HEK293 (cell line): ENCODE data around the gene GNPTAB.

Experiments used
- CTCF ChIA-PET: fragments of 350-600 bp; formaldehyde crosslinking; extraction: SDS; loops from one replicate; lab custom pipeline; 2021; ENCODE audit warnings: antibody characterized with exemption; lab: Yijun Ruan, JAX
- POLR2A ChIA-PET: fragments of 300-600 bp; formaldehyde crosslinking; extraction: SDS; loops from one replicate; lab custom pipeline; 2020; ENCODE audit warnings: antibody characterized with exemption, inconsistent platforms; lab: Yijun Ruan, JAX
- H3K27ac ChIP-seq: fragments of 200-500 bp; sonication (Bioruptor generic); 2 replicates; pipeline ENCODE4 v1.5.1; 2014; ENCODE audit warnings: low read depth, low read length, control low read depth, inconsistent platforms; ENCODE audit errors: extremely low read depth
- H3K36me3 ChIP-seq, 2 experiments: fragments of 200-500 bp in 1 of 2; sonication (Bioruptor generic) in 1 of 2; 1 replicate in 1 of 2; 2 replicates in 1 of 2; pipeline ENCODE4 v1.5.1; 2014 to 2017; ENCODE audit warnings: inconsistent platforms in 2 of 2, low read length in 2 of 2; ENCODE audit not compliant: control insufficient read depth in 2 of 2, insufficient read depth in 1 of 2
- H3K4me1 ChIP-seq: fragments of 200-500 bp; sonication (Bioruptor generic); 2 replicates; pipeline ENCODE4 v1.5.1; 2014; ENCODE audit warnings: mild to moderate bottlenecking, low read length, inconsistent platforms; ENCODE audit not compliant: control insufficient read depth, insufficient read depth
- H3K4me3 ChIP-seq: 2 replicates; pipeline ENCODE4 v1.5.1; 2011; ENCODE audit warnings: low read depth, mild to moderate bottlenecking, control low read depth, low read length, moderate library complexity
- H3K9me3 ChIP-seq: fragments of 200-500 bp; sonication (Bioruptor generic); 2 replicates; pipeline ENCODE4 v1.5.1; 2014; ENCODE audit warnings: low read depth, low read length, inconsistent platforms; ENCODE audit not compliant: control insufficient read depth, insufficient read depth
- BCL6B ChIP-seq: fragments of 450-650 bp; formaldehyde crosslinking; IDR thresholded peaks from 2 replicates; pipeline ENCODE4 v1.5.1; 2017; ENCODE audit warnings: missing biosample characterization, missing genetic modification characterization
- EGR2 ChIP-seq: fragments of 450-650 bp; formaldehyde crosslinking; IDR thresholded peaks from 2 replicates; pipeline ENCODE4 v1.5.1; 2016; ENCODE audit warnings: low read depth, missing biosample characterization, missing genetic modification characterization
- ELK4 ChIP-seq: IDR thresholded peaks from 2 replicates; pipeline ENCODE4 v1.6.1; 2011; ENCODE audit warnings: mild to moderate bottlenecking, low read depth, low read length, borderline replicate concordance
- HOXC10 ChIP-seq: sonication (generic); formaldehyde crosslinking; IDR thresholded peaks from 2 replicates; pipeline ENCODE4 v1.8.1; 2023; ENCODE audit warnings: mild to moderate bottlenecking, missing genetic modification reagents
- HOXD13 ChIP-seq: sonication (generic); formaldehyde crosslinking; IDR thresholded peaks from 2 replicates; pipeline ENCODE4 v1.8.0; 2022; ENCODE audit warnings: missing genetic modification reagents, borderline replicate concordance
- ZBTB20 ChIP-seq: fragments of 450-650 bp; formaldehyde crosslinking; IDR thresholded peaks from 2 replicates; pipeline ENCODE4 v1.5.1; 2016; ENCODE audit warnings: missing biosample characterization, missing genetic modification characterization
- ZFP37 ChIP-seq: fragments of 450-650 bp; formaldehyde crosslinking; IDR thresholded peaks from 2 replicates; pipeline ENCODE4 v1.5.1; 2016; ENCODE audit warnings: missing biosample characterization, missing genetic modification characterization
- ZNF112 ChIP-seq: fragments of 450-650 bp; formaldehyde crosslinking; IDR thresholded peaks from 2 replicates; pipeline ENCODE4 v1.5.0; 2017; ENCODE audit warnings: missing biosample characterization, missing genetic modification characterization
- ZNF146 ChIP-seq: fragments of 450-650 bp; formaldehyde crosslinking; IDR thresholded peaks from 2 replicates; pipeline ENCODE4 v1.5.1; 2016; ENCODE audit warnings: missing biosample characterization, missing genetic modification characterization
- ZNF155 ChIP-seq: fragments of 450-650 bp; formaldehyde crosslinking; IDR thresholded peaks from 2 replicates; pipeline ENCODE4 v1.5.1; 2016; ENCODE audit warnings: missing biosample characterization, missing genetic modification characterization
- ZNF211 ChIP-seq: fragments of 450-650 bp; formaldehyde crosslinking; IDR thresholded peaks from 2 replicates; pipeline ENCODE4 v1.5.1; 2016; ENCODE audit warnings: low read depth, missing biosample characterization, missing genetic modification characterization
- ZNF23 ChIP-seq: fragments of 450-650 bp; formaldehyde crosslinking; IDR thresholded peaks from 2 replicates; pipeline ENCODE4 v1.5.1; 2016; ENCODE audit warnings: missing biosample characterization, missing genetic modification characterization, borderline replicate concordance
- ZNF311 ChIP-seq: fragments of 450-650 bp; formaldehyde crosslinking; IDR thresholded peaks from 2 replicates; pipeline ENCODE4 v1.5.1; 2017; ENCODE audit warnings: missing biosample characterization, missing genetic modification characterization, borderline replicate concordance
- ZNF354C ChIP-seq: fragments of 450-650 bp; formaldehyde crosslinking; IDR thresholded peaks from 2 replicates; pipeline ENCODE4 v1.5.1; 2016; ENCODE audit warnings: missing biosample characterization, missing genetic modification characterization, low read depth, borderline replicate concordance
- ZNF404 ChIP-seq: fragments of 450-650 bp; formaldehyde crosslinking; IDR thresholded peaks from 2 replicates; pipeline ENCODE4 v1.5.1; 2017; ENCODE audit warnings: missing biosample characterization, missing genetic modification characterization
- ZNF416 ChIP-seq: fragments of 450-650 bp; formaldehyde crosslinking; IDR thresholded peaks from 2 replicates; pipeline ENCODE4 v1.5.1; 2016; ENCODE audit warnings: missing biosample characterization, missing genetic modification characterization
- ZNF513 ChIP-seq: fragments of 450-650 bp; IDR thresholded peaks from 2 replicates; pipeline ENCODE4 v1.5.1; 2018; ENCODE audit warnings: missing biosample characterization, missing genetic modification characterization
- ZNF629 ChIP-seq: fragments of 450-650 bp; formaldehyde crosslinking; IDR thresholded peaks from 2 replicates; pipeline ENCODE4 v1.5.1; 2017; ENCODE audit warnings: missing biosample characterization, missing genetic modification characterization
- ZNF639 ChIP-seq: fragments of 450-650 bp; formaldehyde crosslinking; IDR thresholded peaks from 2 replicates; pipeline ENCODE4 v1.5.1; 2016; ENCODE audit warnings: missing biosample characterization, missing genetic modification characterization
- ZNF692 ChIP-seq: fragments of 450-650 bp; formaldehyde crosslinking; IDR thresholded peaks from 2 replicates; pipeline ENCODE4 v1.5.1; 2016; ENCODE audit warnings: missing biosample characterization, missing genetic modification characterization
- ZNF704 ChIP-seq: fragments of 450-650 bp; formaldehyde crosslinking; IDR thresholded peaks from 2 replicates; pipeline ENCODE4 v1.5.1; 2016; ENCODE audit warnings: missing biosample characterization, missing genetic modification characterization
- ZNF777 ChIP-seq: fragments of 450-650 bp; formaldehyde crosslinking; IDR thresholded peaks from 2 replicates; pipeline ENCODE4 v1.5.1; 2017; ENCODE audit warnings: missing biosample characterization, missing genetic modification characterization, borderline replicate concordance
- ZNF792 ChIP-seq: fragments of 450-650 bp; formaldehyde crosslinking; IDR thresholded peaks from 2 replicates; pipeline ENCODE4 v1.5.1; 2016; ENCODE audit warnings: missing biosample characterization, missing genetic modification characterization
- TF ChIP-seq, protein P1 (sequence below): fragments of 450-650 bp; formaldehyde crosslinking; optimal IDR thresholded peaks from 2 replicates; pipeline ENCODE3; 2016; ENCODE audit warnings: missing biosample characterization, mild to moderate bottlenecking, missing genetic modification characterization

GNPTAB gene

GRCh38 chr12:101795013-101795412 is 35.7 kb downstream of the GNPTAB start:
- ChIA-PET CTCF (interaction anchor here (1.1 kb wide), 1 partner anchor 35 kb away, joined by 3 read pairs; no protein-coding TSS in a partner anchor), POLR2A (no interaction called here)
- Histone ChIP-seq H3K27ac (no peak overlapping the region), H3K4me1 (no peaks in the 10 kb centered on the region), H3K36me3 (no peaks in the 10 kb centered on the region; a peak in 1 of 3 replicates), H3K4me3 (no peak overlapping the region), H3K9me3 (no peaks in the 10 kb centered on the region)
- TF ChIP-seq ZNF792 (tag by site-specific recombination) (no peak), ZNF639 (tag by site-specific recombination) (no peak), BCL6B (tag by site-specific recombination) (no peak), ZNF404 (tag by site-specific recombination) (no peak), ZNF777 (no peak), ZNF692 (tag by site-specific recombination) (no peak)

GRCh38 chr12:101794574-101794973 is 36.2 kb downstream of the GNPTAB start:
- no peaks in the 10 kb centered on the region for H3K9me3 ChIP-seq
- H3K36me3 ChIP-seq: peaks cover 0 to 3% of the 10 kb centered on the region in 2 experiments; a peak in 2 of 3 replicates
- H3K4me1 ChIP-seq: no peaks in the 10 kb centered on the region
- TF ChIP-seq ZNF354C (no peak), ZNF23 (tag by site-specific recombination) (no peak), ZNF211 (tag by site-specific recombination) (no peak), HOXC10 (no peak), ZNF311 (tag by site-specific recombination) (no peak), HOXD13 (no peak), ZNF155 (tag by site-specific recombination) (no peak), ELK4 (no peak), ZBTB20 (tag by site-specific recombination) (no peak), ZNF704 (tag by site-specific recombination) (no peak), ZNF112 (tag by site-specific recombination) (no peak), ZFP37 (tag by site-specific recombination) (no peak), ZNF416 (tag by site-specific recombination) (no peak), ZNF513 (tag by site-specific recombination) (no peak), EGR2 (tag by site-specific recombination) (no peak), BCL6B (tag by site-specific recombination) (no peak), ZNF146 (tag by site-specific recombination) (no peak), ZNF629 (tag by site-specific recombination) (no peak)
- TF ChIP-seq, protein P1, sequence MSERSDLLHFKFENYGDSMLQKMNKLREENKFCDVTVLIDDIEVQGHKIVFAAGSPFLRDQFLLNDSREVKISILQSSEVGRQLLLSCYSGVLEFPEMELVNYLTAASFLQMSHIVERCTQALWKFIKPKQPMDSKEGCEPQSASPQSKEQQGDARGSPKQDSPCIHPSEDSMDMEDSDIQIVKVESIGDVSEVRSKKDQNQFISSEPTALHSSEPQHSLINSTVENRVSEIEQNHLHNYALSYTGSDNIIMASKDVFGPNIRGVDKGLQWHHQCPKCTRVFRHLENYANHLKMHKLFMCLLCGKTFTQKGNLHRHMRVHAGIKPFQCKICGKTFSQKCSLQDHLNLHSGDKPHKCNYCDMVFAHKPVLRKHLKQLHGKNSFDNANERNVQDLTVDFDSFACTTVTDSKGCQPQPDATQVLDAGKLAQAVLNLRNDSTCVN (tag by site-specific recombination): no peak
- H3K27ac ChIP-seq: no peak overlapping the region
- POLR2A ChIA-PET: no interaction called here
- no peak overlapping the region for H3K4me3 ChIP-seq
- CTCF ChIA-PET: interaction anchor here (1.1 kb wide), 1 partner anchor 35 kb away, joined by 3 read pairs; no protein-coding TSS in a partner anchor
